ENCODE results near the gene VWA3B.

DNA sequence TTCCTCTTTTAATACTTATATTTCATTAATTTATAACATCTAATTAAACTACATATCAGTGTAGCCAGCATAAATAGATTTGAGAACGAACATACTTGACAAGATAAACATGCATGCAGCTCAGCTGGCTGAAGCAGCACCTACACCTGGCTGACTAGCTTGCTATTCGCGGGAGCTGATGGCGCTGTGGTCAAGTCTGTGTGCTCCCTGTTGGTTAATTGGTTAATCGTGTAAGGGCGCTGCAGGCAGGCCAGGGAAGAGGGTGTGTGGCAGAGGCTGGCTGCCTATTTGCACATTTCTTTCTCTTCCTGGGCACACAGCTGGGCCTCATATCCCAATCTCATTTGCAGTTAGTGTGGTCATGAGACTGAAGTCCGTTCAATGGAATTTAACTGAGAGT is 14.5 kb upstream of the VWA3B start:
- no peak for TF ChIP-seq POLR2A (IDR thresholded peaks at IDR 0.05)
- TF ChIP-seq, protein P1, sequence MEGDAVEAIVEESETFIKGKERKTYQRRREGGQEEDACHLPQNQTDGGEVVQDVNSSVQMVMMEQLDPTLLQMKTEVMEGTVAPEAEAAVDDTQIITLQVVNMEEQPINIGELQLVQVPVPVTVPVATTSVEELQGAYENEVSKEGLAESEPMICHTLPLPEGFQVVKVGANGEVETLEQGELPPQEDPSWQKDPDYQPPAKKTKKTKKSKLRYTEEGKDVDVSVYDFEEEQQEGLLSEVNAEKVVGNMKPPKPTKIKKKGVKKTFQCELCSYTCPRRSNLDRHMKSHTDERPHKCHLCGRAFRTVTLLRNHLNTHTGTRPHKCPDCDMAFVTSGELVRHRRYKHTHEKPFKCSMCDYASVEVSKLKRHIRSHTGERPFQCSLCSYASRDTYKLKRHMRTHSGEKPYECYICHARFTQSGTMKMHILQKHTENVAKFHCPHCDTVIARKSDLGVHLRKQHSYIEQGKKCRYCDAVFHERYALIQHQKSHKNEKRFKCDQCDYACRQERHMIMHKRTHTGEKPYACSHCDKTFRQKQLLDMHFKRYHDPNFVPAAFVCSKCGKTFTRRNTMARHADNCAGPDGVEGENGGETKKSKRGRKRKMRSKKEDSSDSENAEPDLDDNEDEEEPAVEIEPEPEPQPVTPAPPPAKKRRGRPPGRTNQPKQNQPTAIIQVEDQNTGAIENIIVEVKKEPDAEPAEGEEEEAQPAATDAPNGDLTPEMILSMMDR (IDR thresholded peaks at IDR 0.05): no peak
